NCI-H345 treated with DMSO at 0.1 percent for 48 hours (cell line): ENCODE measurements around the gene NPRL2.

ENCODE experiments used
- DNase-seq: peaks from one replicate; lab custom pipeline; 2025; ENCODE audit not compliant: unreplicated experiment; lab: John Stamatoyannopoulos, UW

NPRL2 gene

DNA sequence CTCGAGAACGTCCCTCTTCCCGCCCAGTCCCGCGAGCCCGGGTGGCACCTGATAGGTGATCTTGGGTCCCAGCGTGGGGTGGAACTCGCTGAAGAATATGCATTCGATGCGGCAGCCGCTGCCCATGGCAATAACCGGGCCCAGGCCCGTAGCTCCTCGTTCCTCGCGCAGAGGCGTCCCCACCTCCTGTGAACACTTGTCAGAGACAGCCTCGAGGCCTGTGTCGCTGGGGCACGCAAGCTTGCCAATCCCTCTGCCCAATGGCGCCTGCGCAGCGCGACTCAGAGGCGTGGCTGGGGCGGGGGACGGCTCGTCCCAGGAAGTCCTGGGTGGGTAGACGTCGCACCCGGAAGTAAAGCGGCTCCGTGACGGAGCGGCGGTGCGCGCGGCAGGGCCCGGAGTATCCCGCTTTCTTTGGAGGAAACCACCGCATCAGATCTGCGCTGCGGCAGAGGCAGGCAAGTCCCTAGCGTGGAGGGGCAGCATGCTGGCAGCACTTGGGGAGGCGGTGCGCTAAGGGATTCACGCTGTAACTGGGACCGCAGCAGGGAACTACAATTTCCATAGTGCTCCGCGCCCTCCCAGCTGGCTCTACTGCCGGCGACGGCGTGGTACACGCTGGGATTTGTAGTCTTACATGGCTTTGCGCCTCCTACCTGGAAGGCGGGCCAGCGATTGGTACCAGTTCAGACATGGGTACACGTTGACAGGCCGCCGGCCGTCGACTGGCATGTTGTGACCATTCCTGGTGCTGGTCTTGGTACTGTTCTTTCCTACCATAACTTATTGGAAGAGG is at the start of gene NPRL2, which contains the start of gene CYB561D2:
NPRL2 (minus strand) TSS at position 249 of the 796 bp plus-strand sequence; CDS start at position 126, 123 bp downstream.
CYB561D2 (plus strand) TSS at position 336 of the 796 bp plus-strand sequence. CDS start 572 bp downstream, outside the sequence.
- DNase-seq: peak; percentile 83

DNA sequence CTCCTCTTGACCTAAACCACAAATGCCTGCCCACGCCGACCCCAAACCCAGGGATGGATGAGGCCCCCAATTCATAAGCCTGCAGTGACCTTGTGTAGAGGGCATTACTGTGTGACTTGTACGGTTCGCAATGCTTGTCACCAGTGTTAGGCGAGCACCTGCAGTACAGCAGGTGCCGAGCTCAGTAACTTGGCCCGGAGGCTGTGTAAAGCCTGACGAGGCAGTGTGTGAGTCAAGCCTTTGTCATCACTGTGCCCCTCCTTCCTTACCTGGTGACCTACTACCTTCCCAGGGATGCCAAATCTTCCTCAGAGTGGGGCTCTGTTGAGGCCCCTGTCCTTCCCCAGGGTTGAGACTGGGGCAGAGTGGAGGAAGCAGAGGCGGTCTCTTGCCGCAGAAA is 45.9 kb upstream of the NPRL2 start:
- DNase-seq: no peak

DNA sequence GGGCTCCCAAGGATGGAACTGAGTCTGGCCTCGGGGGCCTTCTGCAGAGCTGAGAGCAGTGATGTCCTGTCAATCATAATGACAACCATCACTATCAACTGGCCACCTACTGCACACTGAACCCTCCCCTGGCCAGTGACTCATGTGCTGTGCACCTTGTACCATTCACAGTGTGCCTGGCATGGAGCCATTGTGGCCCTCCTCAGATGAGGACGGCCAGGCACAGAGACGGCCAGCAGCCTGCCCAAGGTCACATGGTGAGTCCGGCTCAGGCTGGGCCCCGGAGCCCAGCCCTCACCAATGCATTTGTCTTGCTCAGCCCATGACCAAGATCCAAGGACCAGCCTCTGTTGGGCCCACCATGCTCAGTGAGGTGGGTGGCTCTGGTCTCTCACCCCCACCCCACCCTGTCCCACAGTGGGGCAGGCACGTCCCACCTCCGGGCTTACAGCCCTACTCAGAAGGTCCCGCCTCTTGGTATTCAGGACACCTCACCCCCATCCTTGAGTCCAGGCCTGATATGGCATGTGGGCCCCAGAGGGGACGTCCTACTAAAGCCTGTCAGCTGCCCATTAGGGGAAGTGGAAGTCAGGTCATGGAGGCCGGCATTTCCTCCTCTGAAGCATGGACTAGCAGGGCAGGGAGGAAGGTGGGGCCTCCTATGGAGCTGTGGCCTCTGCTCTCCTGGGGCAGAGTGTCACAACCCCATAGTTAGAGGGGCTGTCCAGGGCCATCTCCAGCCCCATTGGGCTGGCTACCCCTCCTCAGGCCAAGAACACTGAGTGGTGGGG is 44.7 kb upstream of the NPRL2 start:
- no peak for DNase-seq

DNA sequence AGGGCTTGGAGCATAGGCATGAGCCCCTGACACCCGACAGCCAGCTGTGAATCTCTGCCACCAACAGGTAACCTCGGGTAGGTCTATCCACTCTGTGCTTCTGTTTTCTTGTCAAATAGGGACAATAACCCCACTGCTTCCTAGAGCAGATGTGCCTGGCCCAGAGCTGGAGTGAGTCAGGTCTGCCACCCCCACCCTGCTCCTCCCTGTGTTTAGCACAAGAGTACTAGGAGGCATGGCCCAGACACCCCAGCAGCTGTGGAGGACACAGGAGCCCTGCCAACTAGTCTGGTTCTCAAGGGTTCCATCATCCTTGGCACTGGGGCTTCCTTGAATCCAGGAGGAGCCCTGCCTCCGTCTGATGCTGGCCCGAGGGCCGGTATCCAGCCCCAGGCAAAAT is 42.5 kb upstream of the NPRL2 start:
- DNase-seq: no peak

DNA sequence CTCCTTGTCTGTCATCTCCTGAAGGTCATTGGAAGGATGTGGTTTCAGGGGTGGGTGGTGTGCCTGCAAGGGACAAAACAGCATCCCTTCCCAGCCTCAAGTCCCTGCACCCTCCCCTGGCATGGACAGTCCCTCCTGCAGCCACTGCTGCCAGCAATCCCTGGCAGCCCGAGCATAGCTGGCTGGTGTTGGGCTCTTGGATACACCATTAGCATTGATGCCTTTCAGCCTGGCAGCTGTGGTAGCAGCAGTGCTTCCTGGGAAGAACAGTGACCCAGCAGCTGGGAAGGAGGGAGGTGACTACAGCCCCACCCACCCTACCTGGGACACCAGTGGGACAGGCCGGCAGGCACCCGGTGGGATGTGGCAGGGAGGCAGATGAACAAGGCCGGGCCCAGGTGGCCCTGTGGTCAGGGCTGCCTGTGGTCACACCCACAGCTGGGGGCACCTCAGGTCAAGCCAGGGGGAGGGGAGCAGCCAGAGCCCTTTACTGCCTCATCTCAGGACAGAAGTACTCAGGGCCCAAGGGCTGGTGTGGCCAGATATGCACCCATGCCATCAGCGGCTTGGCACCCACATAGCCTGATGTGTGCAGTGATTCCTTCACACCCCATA is 41.6 kb upstream of the NPRL2 start:
- DNase-seq: no peak

DNA sequence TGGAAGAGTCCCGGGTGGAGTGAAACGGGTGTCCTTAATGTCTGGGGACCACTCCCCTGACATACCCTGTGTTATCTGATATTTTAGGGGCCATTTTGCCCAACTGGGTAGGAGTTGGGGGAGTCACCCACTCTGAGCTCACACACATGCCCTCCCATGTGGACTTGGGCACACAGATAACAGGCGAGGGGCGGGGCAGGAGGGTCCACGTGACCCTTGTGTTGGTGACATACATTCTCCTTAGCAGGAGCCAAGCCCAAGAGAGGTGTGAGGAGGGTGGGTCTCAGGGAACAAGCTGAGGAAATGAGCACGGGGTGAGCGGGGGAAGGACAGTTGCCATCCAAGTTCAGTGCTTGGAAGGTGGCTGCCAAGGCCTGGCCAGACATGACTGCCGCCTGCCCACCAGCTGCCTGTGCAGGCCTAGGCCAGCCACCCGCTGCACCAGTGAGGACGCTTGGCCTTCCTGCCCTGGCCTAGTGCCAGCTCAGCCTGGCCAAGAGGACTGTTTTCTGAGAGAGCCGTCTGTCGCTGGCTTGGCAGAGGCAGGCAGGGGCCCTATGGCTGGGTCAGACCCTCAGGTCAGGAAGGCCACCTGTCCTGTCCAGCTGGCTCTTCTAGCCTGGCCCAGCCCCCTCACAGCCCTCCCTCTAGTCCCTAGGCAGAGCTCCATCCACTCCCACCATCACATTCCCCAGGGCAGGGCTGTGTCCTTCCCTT is 40.1 kb upstream of the NPRL2 start:
- DNase-seq: no peak

DNA sequence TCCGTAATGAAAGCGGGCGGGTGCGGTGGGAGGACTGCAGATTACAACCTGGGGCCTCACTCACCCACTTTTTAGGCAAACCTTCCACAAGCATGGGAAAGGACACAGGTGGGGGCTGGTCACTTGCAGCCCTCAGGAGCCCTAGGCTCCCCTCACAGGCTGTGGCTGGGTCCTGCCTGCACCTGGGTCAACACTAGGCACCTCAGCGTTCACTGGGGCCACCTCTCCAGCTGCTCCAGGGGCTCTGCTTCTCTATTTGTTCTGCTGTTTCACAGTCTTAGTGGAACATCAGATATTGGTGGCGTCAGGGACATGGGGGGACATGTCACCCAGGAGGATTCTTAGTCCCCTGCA is 38.8 kb upstream of the NPRL2 start:
- no peak for DNase-seq

DNA sequence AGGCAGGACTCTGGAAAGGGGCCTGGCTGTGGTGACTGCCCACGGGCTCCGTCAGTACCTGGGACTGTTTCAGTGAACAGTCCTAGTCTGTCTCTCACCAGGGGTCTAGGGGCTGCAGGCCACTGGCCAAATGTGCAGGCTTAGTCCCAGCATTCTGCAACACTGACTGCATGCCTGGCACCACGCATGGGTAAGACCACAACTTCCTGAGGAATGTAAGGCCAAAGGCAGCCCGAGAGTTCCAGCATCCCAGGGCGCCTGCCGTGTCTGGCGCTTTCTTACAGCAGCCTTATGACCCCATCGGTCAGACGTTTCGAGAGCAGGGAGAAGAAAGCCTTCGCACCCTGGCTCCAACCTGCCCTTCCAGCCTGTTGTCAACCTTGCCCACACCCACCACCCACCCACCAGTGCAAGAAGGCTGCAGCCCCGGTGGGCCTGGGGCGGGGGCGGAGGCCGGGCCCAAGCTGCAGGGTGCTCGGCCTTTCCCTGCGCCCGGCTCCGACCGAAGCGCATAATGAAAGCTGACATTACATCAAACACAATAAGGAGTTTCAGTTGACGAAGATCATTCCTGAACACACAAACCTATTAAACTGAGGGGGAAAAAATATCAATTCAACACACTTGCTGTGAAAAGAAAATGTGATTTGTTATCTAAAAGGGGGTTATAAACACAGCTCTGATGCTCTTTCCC is 38.3 kb upstream of the NPRL2 start:
- DNase-seq: no peak

DNA sequence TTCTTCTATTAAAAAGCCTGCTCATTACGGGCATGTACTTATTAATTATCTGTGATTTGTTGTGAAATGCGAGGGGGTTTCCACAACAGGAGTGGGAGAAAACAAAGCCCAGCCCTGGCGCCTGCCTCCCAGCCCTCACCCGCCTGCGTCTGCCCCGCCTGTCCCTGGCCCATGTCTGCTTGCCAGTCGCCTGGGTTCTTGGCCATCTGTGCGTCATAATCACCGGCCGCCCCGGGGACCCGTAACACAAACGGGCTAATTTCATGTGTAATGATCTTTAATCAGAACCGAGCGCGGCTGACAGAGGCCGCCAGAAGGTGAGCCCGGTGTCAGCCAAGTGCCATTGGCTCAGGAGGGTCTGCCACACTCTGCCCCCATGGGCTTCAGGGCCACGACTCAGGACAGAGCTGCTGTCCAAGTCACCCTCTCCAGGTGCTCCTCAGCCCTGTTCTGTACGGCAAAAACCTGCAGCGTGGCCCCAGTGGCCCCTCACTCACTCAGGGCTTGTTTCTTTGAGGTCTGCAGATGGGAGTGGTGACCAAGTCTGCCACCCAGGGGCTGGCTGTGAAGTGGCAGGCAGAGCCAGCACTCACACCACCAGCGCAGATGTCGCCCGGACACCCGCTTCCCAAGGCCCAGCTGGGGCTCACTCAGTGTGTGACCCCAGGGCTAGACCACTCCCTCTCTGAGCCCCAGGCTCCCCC is 37.6 kb upstream of the NPRL2 start:
- DNase-seq: no peak

DNA sequence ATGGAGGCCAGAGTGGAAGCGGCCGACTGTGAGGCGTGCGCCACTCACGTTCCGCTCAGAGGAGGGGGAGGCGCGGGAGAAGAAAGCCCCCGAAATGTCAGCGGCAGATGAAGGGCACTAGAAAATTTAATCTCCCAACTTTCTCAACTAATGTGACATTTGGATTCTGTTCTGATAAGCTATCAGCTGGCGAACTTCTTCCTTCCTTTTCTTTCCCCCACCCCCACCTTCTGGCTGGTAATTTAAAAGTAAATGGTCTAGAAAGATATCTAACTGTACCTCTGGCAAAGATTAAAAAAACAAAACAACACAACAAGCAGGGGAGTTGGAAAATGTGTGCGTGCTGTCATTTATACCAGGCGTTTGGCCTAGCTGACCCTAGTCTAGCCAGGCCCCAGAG is 35.2 kb upstream of the NPRL2 start:
- no peak for DNase-seq

DNA sequence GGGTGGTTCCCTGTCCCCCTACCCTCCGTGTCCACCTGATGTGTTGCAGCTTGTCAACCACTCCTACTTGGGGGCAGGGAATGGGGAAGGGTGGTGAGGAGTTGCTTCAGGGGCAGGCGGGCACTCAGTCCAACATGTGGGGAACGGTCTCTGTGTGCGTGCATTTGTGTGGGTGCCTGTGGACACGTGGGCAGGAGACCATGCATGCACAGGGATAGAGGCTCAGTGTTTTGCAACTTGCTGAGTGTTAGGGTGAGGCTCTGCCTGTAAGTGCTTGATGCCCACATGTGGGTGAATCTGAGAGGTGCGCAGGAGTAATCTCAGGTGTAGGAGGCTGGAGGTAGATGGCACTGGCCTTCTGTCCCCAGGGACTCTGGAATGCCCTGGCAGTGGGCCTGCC is 33.2 kb upstream of the NPRL2 start:
- DNase-seq: no peak

DNA sequence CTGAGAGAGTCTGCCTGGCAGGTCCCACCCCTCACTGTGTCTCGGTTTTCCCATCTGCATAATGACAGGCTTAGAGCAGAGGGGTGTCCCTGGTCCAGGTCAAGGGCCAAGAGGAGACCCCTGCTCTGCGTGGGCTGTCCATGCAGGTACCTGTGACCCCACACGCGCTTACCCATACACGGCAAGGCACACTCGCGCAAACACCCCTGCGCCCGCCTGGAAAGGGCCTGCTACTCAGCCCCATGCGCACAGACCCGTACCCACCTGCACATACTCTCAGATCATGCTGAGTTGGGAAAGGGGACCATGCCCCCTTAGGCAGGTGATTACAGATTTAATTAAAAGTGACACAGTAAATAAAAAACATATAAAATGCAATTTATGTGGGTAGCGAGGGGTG is 32.1 kb upstream of the NPRL2 start:
- no peak for DNase-seq

DNA sequence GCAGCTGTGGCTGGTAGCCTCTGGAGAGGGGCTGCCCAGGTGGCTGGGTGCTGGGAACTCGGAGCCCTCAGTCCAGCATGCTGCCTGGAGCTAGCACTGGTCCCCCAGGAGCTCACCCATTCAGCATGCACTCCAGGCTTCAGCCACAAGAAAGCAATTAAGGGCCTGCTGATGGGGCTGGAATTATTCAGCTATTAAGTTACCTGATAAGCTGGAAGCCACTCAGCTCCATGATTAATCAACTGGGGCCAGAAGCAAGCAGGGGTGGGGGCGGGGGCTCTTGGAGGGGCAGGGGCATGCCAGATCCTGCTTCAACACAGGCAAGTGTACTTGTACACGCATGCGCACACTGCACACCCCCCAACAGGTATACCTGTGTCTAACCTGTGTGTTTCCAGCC is 30.8 kb upstream of the NPRL2 start:
- no peak for DNase-seq

DNA sequence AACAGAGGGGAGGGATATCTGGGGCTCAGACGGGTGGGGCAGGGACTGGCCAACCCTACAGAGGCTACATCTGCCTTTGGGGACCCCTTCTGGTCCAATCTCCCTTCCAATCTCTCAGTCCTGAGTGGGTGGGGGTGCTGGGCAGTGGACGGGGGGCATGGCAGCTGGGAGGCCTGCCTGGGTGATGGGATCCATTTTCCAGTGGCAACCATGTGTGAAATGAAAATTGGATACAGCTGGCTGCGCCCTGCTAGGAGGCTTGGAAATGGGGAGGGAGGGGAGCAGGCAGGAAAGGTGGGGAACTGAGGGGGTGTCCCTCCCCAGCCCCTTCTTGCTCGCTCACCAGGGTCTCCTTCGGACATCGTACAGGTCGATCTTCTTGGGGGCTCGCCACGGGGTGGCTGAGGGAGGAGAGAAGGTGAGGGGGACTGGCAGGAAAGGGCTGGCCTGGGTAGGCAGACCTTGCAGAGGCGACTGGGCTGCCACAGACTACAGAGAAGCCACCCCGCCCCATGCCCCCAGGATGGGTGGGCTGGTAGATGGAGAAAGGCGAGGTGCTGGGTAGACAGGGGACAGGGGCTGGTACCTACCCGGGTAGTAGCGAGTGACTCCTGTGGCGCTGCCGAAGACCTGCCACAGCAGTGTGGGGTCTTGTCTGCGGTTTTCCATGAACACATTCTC is 30.0 kb upstream of the NPRL2 start:
- DNase-seq: no peak

DNA sequence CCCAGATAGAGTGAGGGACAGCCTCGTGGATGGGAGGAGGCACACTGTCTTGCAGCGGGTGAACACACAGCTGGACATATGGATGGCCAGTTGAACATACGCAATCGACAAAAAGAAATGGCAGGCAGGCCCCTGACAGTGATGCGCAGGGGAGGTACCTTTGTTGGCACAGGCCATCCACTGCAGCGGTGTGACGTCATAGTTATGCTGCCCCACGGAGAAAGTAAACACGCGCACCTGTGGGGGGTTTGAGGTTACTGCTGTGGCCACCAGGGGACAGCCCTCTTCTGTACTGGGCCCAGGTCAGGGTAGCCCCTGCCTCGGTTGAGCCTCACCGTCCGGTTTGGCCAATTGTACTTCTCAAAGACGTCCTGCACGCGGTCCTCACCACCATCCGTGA is 28.2 kb upstream of the NPRL2 start:
- DNase-seq: no peak

DNA sequence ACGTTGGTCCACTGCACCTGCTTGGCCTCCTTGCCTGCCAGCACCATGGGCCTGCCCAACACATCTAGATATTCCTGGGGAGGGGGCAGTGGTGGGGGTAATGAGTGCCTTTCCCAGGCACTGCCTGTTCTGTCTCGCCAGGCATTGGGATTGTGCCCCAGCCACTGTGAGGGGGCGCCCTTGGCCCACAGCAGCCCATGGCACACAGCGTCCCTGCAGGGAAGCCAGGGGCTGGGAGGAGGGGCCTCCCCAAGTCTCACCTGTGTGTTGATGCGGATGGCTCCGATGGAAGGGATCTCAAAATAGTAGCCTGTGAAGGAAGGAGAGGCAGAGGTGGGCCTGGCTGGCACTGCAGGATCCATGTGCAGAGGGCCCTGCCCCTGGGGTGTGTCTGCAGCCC is 27.4 kb upstream of the NPRL2 start:
- no peak for DNase-seq

DNA sequence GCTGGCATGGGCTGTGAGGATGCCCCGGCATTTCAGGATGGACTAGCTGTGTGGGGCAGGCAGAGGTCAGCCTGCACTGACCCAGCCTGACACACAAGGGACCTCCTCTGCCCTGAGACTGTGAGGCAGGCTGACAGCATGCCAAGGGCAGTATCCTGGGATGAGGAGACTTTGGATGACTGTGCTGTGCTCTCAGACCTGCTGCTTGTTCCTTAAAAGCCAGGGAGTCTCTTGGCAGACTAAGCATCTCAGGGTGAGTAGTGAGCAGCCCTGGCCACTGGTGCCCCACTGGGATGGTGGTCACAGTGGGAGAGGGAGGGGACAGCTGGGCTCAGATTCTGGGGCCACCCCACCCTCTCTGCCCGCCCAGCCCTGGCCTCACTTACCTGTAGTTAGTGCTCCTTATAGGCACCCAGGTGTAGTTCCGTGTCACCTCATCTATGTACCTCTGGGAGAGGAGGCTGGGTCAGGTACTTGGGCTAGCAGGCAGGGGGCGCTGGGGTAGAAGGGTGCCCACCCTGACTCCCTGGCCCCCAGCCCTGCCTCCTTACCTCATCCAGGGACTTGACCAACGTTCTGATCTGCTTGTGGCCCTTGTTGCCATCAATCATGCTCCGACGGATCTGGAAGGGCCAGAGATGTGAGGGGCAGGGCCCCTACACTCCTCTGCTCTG is 24.8 kb upstream of the NPRL2 start:
- DNase-seq: no peak

DNA sequence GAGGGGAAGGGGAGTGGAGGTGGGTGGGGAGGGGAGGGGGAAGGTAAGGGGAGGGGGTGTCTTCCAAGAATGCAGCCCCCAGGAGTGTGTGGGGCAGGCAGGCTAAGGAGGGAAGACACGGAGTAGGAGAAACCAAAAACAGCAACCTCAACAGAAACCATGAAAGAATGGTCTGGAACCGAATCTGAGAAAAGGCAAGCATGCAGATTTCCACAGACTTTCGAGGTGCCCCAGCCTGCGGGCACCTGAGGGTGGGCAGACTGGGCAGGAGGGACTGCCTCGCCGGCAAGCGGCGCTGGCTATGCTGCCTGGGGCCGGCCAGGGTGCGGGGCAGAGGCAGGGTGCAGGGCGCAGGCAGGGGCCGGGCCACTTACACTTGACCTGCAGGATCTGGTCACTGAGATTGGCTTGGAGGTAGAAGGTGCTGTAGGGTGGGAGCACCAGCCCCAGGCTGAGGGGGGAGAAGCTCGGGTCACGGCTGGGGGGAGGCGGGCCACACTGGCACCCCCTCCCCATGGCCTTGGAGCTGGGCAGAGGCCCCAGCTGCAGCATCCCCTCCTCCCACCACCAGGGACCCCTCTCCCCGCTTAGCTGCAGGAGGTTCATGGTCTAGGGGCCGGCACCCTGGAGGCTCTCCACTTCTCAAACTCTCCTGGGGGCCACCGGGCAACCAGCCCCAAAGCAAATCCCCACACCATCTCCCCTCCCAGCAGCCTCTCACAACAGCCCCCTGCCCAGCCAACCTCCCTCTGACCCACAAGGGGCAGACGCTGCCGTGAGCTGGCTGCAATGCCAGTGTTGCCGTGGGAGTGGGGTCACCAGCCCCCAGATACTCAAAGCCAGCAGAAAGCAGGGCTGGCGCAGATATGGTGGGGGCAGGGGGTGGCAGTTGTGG is 24.0 kb upstream of the NPRL2 start:
- no peak for DNase-seq
